Measurements from ENCODE around the gene ADAM8. TPM values are rescaled to one million over a fixed set of nuclear protein-coding genes. Genes with fewer than 3 reads are reported as not detected.

ADAM8 gene
- total RNA-seq, 1 donor from 2014 or later, result 1.5 TPM

DNA sequence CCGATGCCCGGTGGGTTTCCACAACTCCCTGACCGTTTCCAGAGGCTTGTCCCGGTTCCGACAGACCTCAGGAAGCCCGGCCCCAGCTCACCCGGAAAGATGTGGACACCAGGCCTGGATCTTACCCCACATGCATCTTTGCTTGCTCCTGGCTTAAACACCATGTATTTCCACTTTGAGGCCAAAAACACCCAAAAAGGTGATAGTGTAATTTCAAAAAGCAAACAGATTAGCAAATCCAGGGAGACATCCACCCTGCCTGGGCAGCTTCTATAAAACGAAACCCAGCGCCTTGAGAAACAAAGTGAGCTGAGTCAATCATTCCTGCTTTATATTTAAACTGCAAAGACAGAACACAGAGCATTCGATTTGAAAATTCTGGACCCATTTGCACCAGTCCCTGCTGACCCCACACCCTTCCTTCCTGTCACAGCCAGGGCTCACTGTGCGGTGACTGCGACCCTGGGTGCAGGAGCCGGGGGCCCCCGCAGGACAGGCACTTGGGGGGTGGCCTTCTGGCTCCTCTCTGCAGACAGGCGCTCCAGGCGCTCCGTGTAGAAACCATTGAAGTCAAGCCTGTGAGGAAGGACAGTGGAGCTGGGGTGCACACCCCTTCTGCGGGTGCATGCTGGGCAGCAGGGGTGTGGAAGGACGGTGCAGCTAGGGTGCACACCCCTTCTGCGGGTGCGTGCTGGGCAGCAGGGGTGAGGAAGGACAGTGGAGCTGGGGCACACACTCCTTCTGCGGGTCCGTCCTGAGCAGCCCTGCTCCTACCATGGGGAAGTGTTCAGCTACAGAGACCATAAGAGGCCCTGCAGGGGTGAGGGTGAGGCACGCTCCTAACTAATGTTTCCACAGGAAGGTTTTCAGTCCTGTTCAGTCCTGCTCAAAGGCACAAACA is 2.9 kb upstream of the ADAM8 start:
- H3K4me3 Mint-ChIP-seq (ENCODE audit: unreplicated experiment), result no peak overlapping the region
- TF ChIP-seq CTCF (IDR thresholded peaks at IDR 0.05; ENCODE audit: unreplicated experiment), result no peak
- H3K27ac Mint-ChIP-seq (ENCODE audit: unreplicated experiment), result no peak overlapping the region
- H3K27me3 Mint-ChIP-seq (ENCODE audit: unreplicated experiment), result peaks cover 4% of the 10 kb centered on the region
- H3K4me1 Mint-ChIP-seq (ENCODE audit: unreplicated experiment), result no peaks in the 10 kb centered on the region
- peaks cover 13% of the 10 kb centered on the region for H3K36me3 Mint-ChIP-seq (ENCODE audit: low read depth, unreplicated experiment)
- H3K9me3 Mint-ChIP-seq (ENCODE audit: unreplicated experiment), result no peaks in the 10 kb centered on the region
- DNase-seq (ENCODE audit: low spot score), result no peak

DNA sequence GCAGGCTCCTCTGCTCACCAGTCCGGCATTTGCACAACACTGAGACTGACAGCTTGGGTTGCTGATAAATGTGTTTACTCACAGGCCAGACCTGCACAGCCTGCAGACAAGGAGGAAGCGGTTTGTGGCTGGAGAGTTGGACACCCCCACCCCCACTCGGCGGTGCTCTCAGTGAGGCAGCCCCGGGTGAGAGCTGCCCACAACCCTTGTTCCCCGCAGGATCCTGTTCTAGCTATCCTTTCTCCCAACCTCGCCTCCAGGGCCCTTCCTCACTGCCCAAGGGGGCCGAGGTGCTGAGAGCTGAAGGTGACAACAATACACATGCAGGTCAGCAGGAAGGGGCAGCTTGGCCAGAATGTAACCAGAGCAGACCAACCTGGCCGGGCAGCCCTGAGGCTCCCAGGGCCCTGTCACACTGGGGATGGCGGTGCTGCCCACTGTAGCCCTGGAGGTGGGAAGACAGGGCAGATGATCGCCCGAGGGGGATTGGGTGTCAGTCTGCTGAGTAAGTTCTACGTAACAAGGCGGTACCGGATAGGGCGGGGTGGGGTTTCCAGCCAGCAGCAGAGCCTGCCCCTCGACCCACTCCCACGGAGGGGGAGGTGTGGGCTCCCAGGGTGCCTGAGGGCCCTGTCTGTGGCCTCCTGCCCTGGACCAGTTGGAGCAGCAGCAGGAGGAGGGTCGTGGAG is 2.1 kb upstream of the ADAM8 start:
- Mint-ChIP-seq H3K27ac (ENCODE audit: unreplicated experiment) (no peak overlapping the region), H3K27me3 (ENCODE audit: unreplicated experiment) (peaks cover 4% of the 10 kb centered on the region), H3K36me3 (ENCODE audit: low read depth, unreplicated experiment) (peaks cover 9% of the 10 kb centered on the region), H3K9me3 (ENCODE audit: unreplicated experiment) (no peaks in the 10 kb centered on the region), H3K4me3 (ENCODE audit: unreplicated experiment) (no peak overlapping the region), H3K4me1 (ENCODE audit: unreplicated experiment) (no peaks in the 10 kb centered on the region)
- no peak for DNase-seq (ENCODE audit: low spot score)
- TF ChIP-seq CTCF (IDR thresholded peaks at IDR 0.05; ENCODE audit: unreplicated experiment), result no peak

DNA sequence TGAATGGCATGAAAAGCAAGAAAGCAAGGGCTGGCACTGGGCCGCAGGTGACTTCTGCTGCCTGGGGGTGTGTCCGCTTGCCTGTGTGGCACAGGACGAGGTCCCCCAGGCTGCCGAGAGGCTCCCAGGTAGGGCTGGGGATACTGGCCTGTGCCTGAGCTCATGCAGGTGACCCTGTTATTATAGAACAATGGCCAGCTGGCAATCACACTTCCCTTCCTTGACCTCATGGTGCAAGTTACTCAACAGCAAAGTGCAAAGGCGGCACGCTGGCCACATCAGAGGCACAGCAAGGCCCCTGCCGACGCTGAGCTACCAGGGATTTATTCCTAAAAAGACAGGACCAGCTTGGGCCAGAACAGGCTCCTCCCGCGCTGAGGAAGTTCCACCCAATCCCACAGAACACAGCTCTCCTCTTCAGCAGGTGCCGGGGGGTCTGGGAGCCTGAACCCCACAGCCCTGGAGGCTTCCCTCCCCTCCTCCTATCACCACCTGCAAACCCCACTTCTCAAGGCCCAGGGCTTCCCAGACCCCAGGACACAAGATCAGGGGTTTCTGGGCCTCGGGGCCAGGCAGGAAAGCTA is 1.4 kb upstream of the ADAM8 start:
- Mint-ChIP-seq H3K36me3 (ENCODE audit: low read depth, unreplicated experiment) (peaks cover 7% of the 10 kb centered on the region), H3K4me1 (ENCODE audit: unreplicated experiment) (no peaks in the 10 kb centered on the region), H3K27me3 (ENCODE audit: unreplicated experiment) (peaks cover 4% of the 10 kb centered on the region), H3K27ac (ENCODE audit: unreplicated experiment) (no peak overlapping the region), H3K9me3 (ENCODE audit: unreplicated experiment) (no peaks in the 10 kb centered on the region), H3K4me3 (ENCODE audit: unreplicated experiment) (no peak overlapping the region)
- TF ChIP-seq CTCF (IDR thresholded peaks at IDR 0.05; ENCODE audit: unreplicated experiment), result no peak
- no peak for DNase-seq (ENCODE audit: low spot score)

- TF ChIP-seq CTCF (IDR thresholded peaks at IDR 0.05; ENCODE audit: unreplicated experiment), result no peak
Observed at GRCh38 chr10:133277277-133277992, 767 bp upstream of the ADAM8 start.

More at GRCh38 chr10:133277277-133277992, 767 bp upstream of the ADAM8 start:
- Mint-ChIP-seq H3K9me3 (ENCODE audit: unreplicated experiment) (no peaks in the 10 kb centered on the region), H3K27me3 (ENCODE audit: unreplicated experiment) (peaks cover 2% of the 10 kb centered on the region), H3K27ac (ENCODE audit: unreplicated experiment) (no peak overlapping the region), H3K4me1 (ENCODE audit: unreplicated experiment) (no peaks in the 10 kb centered on the region), H3K4me3 (ENCODE audit: unreplicated experiment) (no peak overlapping the region), H3K36me3 (ENCODE audit: low read depth, unreplicated experiment) (peaks cover 7% of the 10 kb centered on the region)
- no peak for DNase-seq (ENCODE audit: low spot score)

All from endothelial cell (in vitro differentiated cells).